GM06990 (cell line): Measurements from ENCODE around the gene MOSPD3.

ENCODE experiments used
- DNase-seq: peaks from one replicate; pipeline ENCODE4 v3.0.0-alpha.2; 2011; ENCODE audit not compliant: insufficient read length; ENCODE audit errors: extremely low read depth
- H3K27me3 ChIP-seq: replicated peaks from 2 replicates; pipeline ENCODE4 v1.6.0; 2011; ENCODE audit warnings: low read length; ENCODE audit not compliant: control insufficient read depth, insufficient read depth
- H3K36me3 ChIP-seq: 2 replicates; pipeline ENCODE4 v1.5.1; 2011; ENCODE audit warnings: low read length; ENCODE audit not compliant: control insufficient read depth, insufficient read depth
- H3K4me3 ChIP-seq: replicated peaks from 2 replicates; pipeline ENCODE4 v1.5.1; 2011; ENCODE audit warnings: low read depth, mild to moderate bottlenecking, control low read depth, low read length
- TF ChIP-seq, protein P1 (sequence below): IDR thresholded peaks from 2 replicates; pipeline ENCODE4 v1.5.1; 2011; ENCODE audit warnings: low read length, control low read depth, mild to moderate bottlenecking, inconsistent platforms; ENCODE audit not compliant: insufficient read depth, poor library complexity, severe bottlenecking

Gene MOSPD3

DNA sequence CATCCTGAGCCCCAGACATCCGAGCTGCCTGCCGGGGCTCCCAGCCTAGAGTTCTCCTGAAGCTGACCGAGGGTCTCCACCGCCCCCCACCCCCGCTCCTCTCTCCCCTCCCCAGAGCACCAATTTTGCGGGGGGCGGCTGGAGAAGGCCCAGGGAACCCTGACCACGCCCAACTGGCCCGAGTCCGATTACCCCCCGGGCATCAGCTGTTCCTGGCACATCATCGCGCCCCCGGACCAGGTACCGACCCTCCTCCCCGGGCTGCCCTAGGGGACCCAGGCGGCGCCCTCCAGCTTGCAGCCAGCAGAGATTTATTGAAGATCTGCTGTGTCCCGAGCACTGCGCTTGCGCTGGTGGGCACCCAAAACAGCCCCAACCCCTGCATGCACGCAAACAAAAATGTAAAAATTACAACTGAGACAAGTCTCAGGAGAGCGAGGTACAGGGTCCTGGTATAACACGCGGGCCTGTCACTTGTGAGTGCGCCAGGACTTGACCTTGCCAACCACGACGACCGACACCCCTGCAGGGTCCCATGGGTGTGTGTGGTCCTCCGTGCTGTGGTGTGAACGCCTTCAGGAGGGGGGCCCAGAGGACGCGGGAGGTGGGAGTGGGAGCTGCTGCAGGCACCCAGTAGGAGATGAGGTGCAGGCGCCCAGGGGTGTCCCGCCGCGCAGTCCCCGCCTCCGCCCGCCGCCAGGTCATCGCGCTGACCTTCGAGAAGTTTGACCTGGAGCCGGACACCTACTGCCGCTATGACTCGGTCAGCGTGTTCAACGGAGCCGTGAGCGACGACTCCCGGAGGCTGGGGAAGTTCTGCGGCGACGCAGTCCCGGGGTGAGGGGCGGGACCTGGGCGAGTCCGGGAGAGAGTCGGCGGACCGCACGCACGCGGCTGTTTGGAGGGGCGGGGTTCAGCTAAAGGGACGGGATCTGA is 7.1 kb upstream of the MOSPD3 start:
- DNase-seq: no peak
- no peaks in the 10 kb centered on the region for H3K36me3 ChIP-seq
- H3K4me3 ChIP-seq: peak overlapping the region; percentile 66

DNA sequence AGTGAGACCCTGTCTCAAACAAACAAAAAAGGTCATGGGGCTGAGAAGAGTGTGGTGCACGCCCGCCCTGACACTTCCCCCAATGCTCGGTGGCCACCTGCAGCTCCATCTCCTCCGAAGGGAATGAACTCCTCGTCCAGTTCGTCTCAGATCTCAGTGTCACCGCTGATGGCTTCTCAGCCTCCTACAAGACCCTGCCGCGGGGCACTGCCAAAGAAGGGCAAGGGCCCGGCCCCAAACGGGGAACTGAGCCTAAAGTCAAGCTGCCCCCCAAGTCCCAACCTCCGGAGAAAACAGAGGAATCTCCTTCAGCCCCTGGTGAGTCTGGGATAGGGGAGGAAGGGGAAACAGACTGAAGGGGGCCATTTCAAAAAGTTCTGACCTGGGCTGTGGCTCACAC is 6.0 kb upstream of the MOSPD3 start:
- DNase-seq: no peak
- H3K27me3 ChIP-seq: no peaks in the 10 kb centered on the region
- H3K36me3 ChIP-seq: no peaks in the 10 kb centered on the region
- no peak overlapping the region for H3K4me3 ChIP-seq
- TF ChIP-seq, protein P1, sequence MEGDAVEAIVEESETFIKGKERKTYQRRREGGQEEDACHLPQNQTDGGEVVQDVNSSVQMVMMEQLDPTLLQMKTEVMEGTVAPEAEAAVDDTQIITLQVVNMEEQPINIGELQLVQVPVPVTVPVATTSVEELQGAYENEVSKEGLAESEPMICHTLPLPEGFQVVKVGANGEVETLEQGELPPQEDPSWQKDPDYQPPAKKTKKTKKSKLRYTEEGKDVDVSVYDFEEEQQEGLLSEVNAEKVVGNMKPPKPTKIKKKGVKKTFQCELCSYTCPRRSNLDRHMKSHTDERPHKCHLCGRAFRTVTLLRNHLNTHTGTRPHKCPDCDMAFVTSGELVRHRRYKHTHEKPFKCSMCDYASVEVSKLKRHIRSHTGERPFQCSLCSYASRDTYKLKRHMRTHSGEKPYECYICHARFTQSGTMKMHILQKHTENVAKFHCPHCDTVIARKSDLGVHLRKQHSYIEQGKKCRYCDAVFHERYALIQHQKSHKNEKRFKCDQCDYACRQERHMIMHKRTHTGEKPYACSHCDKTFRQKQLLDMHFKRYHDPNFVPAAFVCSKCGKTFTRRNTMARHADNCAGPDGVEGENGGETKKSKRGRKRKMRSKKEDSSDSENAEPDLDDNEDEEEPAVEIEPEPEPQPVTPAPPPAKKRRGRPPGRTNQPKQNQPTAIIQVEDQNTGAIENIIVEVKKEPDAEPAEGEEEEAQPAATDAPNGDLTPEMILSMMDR: no peak

More for the DNA sequence above, 7.1 kb upstream of the MOSPD3 start:
- TF ChIP-seq, protein P1: no peak
- no peaks in the 10 kb centered on the region for H3K27me3 ChIP-seq

DNA sequence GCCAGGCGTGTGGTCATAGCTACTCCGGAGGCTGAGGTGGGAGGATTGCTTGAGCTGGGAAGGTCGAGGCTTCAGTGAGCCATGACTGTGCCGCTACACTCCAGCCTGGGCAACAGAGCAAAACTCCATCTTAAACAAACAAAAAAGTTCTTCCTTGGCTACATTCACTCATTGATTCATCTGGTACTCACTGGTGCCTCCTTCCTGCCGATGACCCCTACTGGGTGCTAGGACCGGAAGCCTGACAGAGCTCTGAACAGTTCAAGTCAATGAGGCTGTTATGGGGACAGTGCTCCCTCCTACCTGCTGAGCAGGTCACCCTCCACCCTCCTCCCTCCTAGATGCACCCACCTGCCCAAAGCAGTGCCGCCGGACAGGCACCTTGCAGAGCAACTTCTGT is 5.2 kb upstream of the MOSPD3 start:
- DNase-seq: no peak
- Histone ChIP-seq H3K36me3 (no peaks in the 10 kb centered on the region), H3K27me3 (no peaks in the 10 kb centered on the region), H3K4me3 (no peak overlapping the region)
- TF ChIP-seq, protein P1: no peak

DNA sequence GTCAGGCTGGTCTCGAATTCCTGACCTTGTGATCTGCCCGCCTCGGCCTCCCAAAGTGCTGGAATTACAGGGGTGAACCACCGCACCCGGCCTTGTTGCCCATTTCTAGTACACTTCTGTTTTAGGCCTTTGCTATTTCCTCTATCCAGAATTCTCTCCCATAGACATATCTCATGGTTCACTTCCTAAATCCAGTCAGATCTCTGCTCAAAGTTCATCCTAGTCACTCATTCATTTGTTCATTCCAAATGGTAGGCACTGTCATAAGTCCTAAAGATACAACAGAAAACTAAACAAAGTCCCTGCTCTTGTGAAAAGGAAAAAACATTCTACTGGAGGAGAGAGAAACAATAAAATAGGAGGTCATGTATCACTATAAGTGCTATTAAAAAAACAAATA is 2.4 kb upstream of the MOSPD3 start:
- TF ChIP-seq, protein P1: no peak
- Histone ChIP-seq H3K27me3 (no peaks in the 10 kb centered on the region), H3K4me3 (no peak overlapping the region), H3K36me3 (no peaks in the 10 kb centered on the region)
- no peak for DNase-seq

DNA sequence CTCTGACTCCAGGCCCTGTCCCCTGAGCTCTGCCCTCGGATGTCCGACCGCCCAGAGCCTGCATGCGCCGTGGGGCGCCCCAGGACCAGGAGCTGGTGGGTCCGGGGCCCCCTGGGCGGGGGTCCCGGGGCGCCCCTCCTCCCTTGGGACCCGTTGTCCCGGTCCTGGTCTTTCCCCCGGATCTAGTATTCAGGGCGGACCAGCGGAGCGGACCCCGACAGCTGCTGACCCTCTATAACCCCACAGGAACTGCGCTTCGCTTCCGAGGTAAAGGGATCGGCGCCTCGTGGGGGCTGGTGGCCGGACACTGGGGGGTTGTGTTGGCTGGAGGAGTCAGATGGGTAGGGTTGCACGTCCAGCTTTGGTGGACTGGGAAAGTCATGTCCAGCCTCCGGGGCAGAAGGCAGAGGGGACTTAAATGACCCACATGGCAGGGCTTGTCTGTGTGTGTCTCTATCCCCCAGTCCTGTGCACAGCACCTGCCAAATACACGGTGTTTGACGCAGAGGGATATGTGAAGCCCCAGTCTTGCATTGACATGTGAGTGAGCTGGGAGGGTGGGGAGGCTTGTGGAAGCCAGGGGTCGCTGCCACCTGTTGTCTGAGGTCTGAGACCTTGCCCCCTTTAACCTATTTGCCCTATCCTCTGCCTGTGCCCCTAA is 520 bp downstream of the MOSPD3 start:
- H3K4me3 ChIP-seq: peak overlapping the region; percentile 75
- no peaks in the 10 kb centered on the region for H3K27me3 ChIP-seq
- DNase-seq: no peak
- TF ChIP-seq, protein P1: peak; percentile 26
- H3K36me3 ChIP-seq: no peaks in the 10 kb centered on the region
